ENCODE results near the gene ATP1A2.

DNA sequence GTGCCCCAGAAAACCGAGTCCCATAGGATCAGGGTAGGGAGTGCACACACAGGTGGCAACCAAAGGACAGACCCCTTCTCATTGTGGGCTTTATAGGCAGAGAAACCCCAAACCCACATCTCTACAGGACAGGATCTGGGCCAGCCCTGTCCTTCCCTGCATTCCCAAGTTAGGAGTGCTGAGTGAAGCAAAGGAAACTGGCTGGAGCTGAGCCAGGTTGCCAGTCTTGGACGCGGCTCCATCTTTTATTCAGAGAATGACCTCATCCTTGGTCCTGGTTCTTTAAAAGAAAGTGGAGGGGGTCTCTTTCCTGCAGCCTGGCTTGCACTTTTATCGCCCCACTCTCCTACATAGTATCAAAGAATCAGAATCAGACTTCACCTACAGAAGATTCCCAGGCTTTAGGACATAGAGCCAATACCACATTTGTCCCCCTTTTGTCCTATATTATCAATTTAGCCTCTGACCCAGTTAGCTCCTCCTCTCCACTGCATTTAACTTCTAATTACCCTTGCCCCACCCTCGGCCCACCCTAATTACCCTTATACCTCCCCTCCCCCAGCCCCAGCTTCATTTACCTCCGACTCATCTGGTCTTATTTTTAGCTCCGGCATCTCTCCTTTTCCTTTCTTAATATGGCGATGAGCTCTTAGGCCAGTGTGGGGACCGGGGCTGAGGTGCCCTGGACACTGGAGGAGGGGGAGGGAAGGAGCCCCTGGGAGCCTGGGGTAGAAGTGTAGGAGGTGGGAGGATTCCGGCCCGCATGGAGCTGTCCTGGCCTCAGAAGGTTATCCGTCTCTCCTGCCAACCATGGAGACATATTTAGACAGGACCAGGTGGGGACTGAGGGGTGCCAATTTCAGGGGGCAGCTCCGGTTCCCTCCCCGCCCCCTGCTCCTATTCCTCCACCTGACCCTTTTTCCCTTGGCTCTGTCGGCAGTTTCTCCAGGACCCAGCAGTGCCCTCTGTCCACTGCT lies 74.4 kb downstream of the ATP1A2 start, which contains the start of gene CASQ1:
- no peak for TF ChIP-seq SIN3A (IDR thresholded peaks at IDR 0.05; ENCODE audit: low read depth, low read length)
- no peak for TF ChIP-seq RAD21 (IDR thresholded peaks at IDR 0.05; ENCODE audit: insufficient read depth, low read depth, low read length)
- TF ChIP-seq JUNB (IDR thresholded peaks at IDR 0.05), result no peak
- TF ChIP-seq, protein P1, sequence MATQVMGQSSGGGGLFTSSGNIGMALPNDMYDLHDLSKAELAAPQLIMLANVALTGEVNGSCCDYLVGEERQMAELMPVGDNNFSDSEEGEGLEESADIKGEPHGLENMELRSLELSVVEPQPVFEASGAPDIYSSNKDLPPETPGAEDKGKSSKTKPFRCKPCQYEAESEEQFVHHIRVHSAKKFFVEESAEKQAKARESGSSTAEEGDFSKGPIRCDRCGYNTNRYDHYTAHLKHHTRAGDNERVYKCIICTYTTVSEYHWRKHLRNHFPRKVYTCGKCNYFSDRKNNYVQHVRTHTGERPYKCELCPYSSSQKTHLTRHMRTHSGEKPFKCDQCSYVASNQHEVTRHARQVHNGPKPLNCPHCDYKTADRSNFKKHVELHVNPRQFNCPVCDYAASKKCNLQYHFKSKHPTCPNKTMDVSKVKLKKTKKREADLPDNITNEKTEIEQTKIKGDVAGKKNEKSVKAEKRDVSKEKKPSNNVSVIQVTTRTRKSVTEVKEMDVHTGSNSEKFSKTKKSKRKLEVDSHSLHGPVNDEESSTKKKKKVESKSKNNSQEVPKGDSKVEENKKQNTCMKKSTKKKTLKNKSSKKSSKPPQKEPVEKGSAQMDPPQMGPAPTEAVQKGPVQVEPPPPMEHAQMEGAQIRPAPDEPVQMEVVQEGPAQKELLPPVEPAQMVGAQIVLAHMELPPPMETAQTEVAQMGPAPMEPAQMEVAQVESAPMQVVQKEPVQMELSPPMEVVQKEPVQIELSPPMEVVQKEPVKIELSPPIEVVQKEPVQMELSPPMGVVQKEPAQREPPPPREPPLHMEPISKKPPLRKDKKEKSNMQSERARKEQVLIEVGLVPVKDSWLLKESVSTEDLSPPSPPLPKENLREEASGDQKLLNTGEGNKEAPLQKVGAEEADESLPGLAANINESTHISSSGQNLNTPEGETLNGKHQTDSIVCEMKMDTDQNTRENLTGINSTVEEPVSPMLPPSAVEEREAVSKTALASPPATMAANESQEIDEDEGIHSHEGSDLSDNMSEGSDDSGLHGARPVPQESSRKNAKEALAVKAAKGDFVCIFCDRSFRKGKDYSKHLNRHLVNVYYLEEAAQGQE (IDR thresholded peaks at IDR 0.05; ENCODE audit: low read depth, low read length), result no peak
- TF ChIP-seq TCF7 (IDR thresholded peaks at IDR 0.05; ENCODE audit: borderline replicate concordance), result no peak
- TF ChIP-seq HDGF (IDR thresholded peaks at IDR 0.05), result no peak
- no peak for TF ChIP-seq SMC3 (IDR thresholded peaks at IDR 0.05; ENCODE audit: borderline replicate concordance, low read length)
- TF ChIP-seq TCF3 (IDR thresholded peaks at IDR 0.05; ENCODE audit: borderline replicate concordance, insufficient read depth, low read depth, low read length), result no peak
- TF ChIP-seq, protein P2, sequence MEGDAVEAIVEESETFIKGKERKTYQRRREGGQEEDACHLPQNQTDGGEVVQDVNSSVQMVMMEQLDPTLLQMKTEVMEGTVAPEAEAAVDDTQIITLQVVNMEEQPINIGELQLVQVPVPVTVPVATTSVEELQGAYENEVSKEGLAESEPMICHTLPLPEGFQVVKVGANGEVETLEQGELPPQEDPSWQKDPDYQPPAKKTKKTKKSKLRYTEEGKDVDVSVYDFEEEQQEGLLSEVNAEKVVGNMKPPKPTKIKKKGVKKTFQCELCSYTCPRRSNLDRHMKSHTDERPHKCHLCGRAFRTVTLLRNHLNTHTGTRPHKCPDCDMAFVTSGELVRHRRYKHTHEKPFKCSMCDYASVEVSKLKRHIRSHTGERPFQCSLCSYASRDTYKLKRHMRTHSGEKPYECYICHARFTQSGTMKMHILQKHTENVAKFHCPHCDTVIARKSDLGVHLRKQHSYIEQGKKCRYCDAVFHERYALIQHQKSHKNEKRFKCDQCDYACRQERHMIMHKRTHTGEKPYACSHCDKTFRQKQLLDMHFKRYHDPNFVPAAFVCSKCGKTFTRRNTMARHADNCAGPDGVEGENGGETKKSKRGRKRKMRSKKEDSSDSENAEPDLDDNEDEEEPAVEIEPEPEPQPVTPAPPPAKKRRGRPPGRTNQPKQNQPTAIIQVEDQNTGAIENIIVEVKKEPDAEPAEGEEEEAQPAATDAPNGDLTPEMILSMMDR (IDR thresholded peaks at IDR 0.05 in 2 of 3, conservative IDR thresholded peaks at IDR 0.05 in 1 of 3; ENCODE audit: control insufficient read depth in 2 of 3, extremely low read depth in 1 of 3, insufficient read depth in 1 of 3, low read depth in 3 of 3, low read length in 3 of 3), result no peak
